SK-N-SH (cell line): ENCODE data around the gene FAM151B. TPM values are rescaled to one million over a fixed set of nuclear protein-coding genes. Genes with fewer than 3 reads are reported as not detected.

Experiments used
- CTCF ChIA-PET: fragments of 300-600, 350-600 bp; formaldehyde crosslinking; extraction: SDS; loops from one replicate; lab custom pipeline; 2021; lab: Yijun Ruan, JAX
- POLR2A ChIA-PET: fragments of 350-600 bp; sonication (Branson Sonifier 250); formaldehyde crosslinking; extraction: SDS; loops from one replicate; lab custom pipeline; 2020; ENCODE audit warnings: antibody characterized with exemption, inconsistent platforms; lab: Yijun Ruan, JAX
- DNase-seq: peaks from one replicate; pipeline ENCODE4 v3.0.0; 2012
- H2AFZ ChIP-seq: fragments of 200-600 bp; sonication (generic); 2 replicates; pipeline ENCODE4 v1.8.1; 2016; ENCODE audit warnings: antibody characterized with exemption, mild to moderate bottlenecking, low read depth
- H3F3A ChIP-seq: fragments of 200-600 bp; sonication (generic); replicated peaks from 2 replicates; pipeline ENCODE3; 2016; ENCODE audit warnings: antibody characterized with exemption, mild to moderate bottlenecking; ENCODE audit not compliant: insufficient read depth
- H3K27ac ChIP-seq, 2 experiments: fragments of 200-500 bp in 1 of 2; fragments of 200-600 bp in 1 of 2; sonication (Bioruptor generic) in 1 of 2; sonication (generic), shearing (Covaris generic) in 1 of 2; 2 replicates each; pipeline versions ENCODE4 v1.5.1 to v1.6.1; 2014 to 2016; ENCODE audit warnings: low read depth in 2 of 2, inconsistent platforms in 1 of 2, low read length in 1 of 2, mild to moderate bottlenecking in 1 of 2, mixed read lengths in 1 of 2
- H3K27me3 ChIP-seq: fragments of 200-600 bp; sonication (generic), shearing (Covaris generic); 2 replicates; pipeline ENCODE4 v1.6.1; 2016; ENCODE audit warnings: mixed run types; ENCODE audit not compliant: insufficient read depth
- H3K36me3 ChIP-seq, 2 experiments: fragments of 200-500 bp in 1 of 2; fragments of 200-600 bp in 1 of 2; sonication (Bioruptor generic) in 1 of 2; sonication (generic) in 1 of 2; replicated peaks in 1 of 2; 2 replicates each; pipeline versions ENCODE3 to v1.5.1; 2014 to 2016; ENCODE audit warnings: low read length in 1 of 2, mild to moderate bottlenecking in 1 of 2; ENCODE audit not compliant: insufficient read depth in 2 of 2, control insufficient read depth in 1 of 2
- H3K4me1 ChIP-seq, 2 experiments: fragments of 200-500 bp in 1 of 2; fragments of 200-600 bp in 1 of 2; sonication (Bioruptor generic) in 1 of 2; sonication (generic), shearing (Covaris generic) in 1 of 2; 2 replicates each; pipeline versions ENCODE4 v1.5.1 to v1.6.1; 2014 to 2016; ENCODE audit warnings: low read depth in 1 of 2, low read length in 1 of 2, mixed run types in 1 of 2; ENCODE audit not compliant: insufficient read depth in 2 of 2, control insufficient read depth in 1 of 2
- H3K4me2 ChIP-seq: fragments of 200-600 bp; sonication (generic), shearing (Covaris generic); 2 replicates; pipeline ENCODE4 v1.6.1; 2017; ENCODE audit warnings: mixed run types
- H3K4me3 ChIP-seq, 2 experiments: fragments of 200-500 bp in 1 of 2; fragments of 200-600 bp in 1 of 2; sonication (Bioruptor generic) in 1 of 2; sonication (generic), shearing (Covaris generic) in 1 of 2; 2 replicates each; pipeline versions ENCODE4 v1.5.1 to v1.8.1; 2014 to 2016; ENCODE audit warnings: low read depth in 2 of 2, inconsistent platforms in 1 of 2, low read length in 1 of 2, mild to moderate bottlenecking in 1 of 2, mixed read lengths in 1 of 2, moderate library complexity in 1 of 2
- H3K79me2 ChIP-seq: fragments of 200-600 bp; sonication (generic); 2 replicates; pipeline ENCODE4 v1.8.1; 2017; ENCODE audit warnings: mild to moderate bottlenecking; ENCODE audit not compliant: insufficient read depth
- H3K9ac ChIP-seq: fragments of 200-600 bp; sonication (generic); 2 replicates; pipeline ENCODE4 v1.6.1; 2017; ENCODE audit warnings: mixed run types
- H3K9me2 ChIP-seq: fragments of 200-600 bp; sonication (generic); 2 replicates; pipeline ENCODE4 v1.6.1; 2017; ENCODE audit warnings: mixed run types
- H3K9me3 ChIP-seq: fragments of 200-600 bp; sonication (generic); 2 replicates; pipeline ENCODE4 v1.6.1; 2017; ENCODE audit warnings: mixed run types, mild to moderate bottlenecking, moderate library complexity
- H4K20me1 ChIP-seq: fragments of 200-600 bp; sonication (generic); 2 replicates; pipeline ENCODE4 v1.6.1; 2017; ENCODE audit warnings: mild to moderate bottlenecking, mixed run types; ENCODE audit not compliant: insufficient read depth
- EZH2phosphoT487 ChIP-seq: fragments of 200-600 bp; sonication (generic); IDR thresholded peaks from 2 replicates; pipeline ENCODE4 v1.6.1; 2017; ENCODE audit warnings: low read depth, mixed run types, mild to moderate bottlenecking, antibody characterized with exemption, moderate library complexity, borderline replicate concordance
- FOSL2 ChIP-seq: IDR thresholded peaks from 2 replicates; pipeline ENCODE4 v1.4.0; 2012; ENCODE audit warnings: low read depth, mild to moderate bottlenecking, moderate library complexity, borderline replicate concordance
- FOXJ3 ChIP-seq: sonication (generic); formaldehyde crosslinking; IDR thresholded peaks from 2 replicates; pipeline ENCODE4 v1.5.1; 2020; ENCODE audit warnings: mild to moderate bottlenecking, missing genetic modification reagents
- GATA2 ChIP-seq: sonication (generic); formaldehyde crosslinking; IDR thresholded peaks from 2 replicates; pipeline ENCODE4 v1.5.0; 2020; ENCODE audit warnings: mild to moderate bottlenecking, missing genetic modification reagents
- NFIC ChIP-seq: IDR thresholded peaks from 2 replicates; pipeline ENCODE4 v1.4.0; 2012; ENCODE audit warnings: borderline replicate concordance
- NRF1 ChIP-seq: IDR thresholded peaks from 2 replicates; pipeline ENCODE4 v1.6.1; 2012; ENCODE audit warnings: low read depth, mild to moderate bottlenecking, low read length
- POLR2AphosphoS5 ChIP-seq: IDR thresholded peaks from 2 replicates; pipeline ENCODE4 v1.6.1; 2012; ENCODE audit warnings: low read depth, low read length
- RCOR1 ChIP-seq: fragments of 150-350 bp; IDR thresholded peaks from 2 replicates; pipeline ENCODE4 v1.6.1; 2017; ENCODE audit warnings: antibody characterized with exemption, low read length
- RXRA ChIP-seq: IDR thresholded peaks from 2 replicates; pipeline ENCODE4 v1.4.0; 2012; ENCODE audit warnings: low read depth, mild to moderate bottlenecking, borderline replicate concordance
- SIN3A ChIP-seq: IDR thresholded peaks from 2 replicates; pipeline ENCODE4 v1.6.1; 2012; ENCODE audit warnings: low read depth, mild to moderate bottlenecking, low read length, moderate library complexity, borderline replicate concordance
- TAF1 ChIP-seq: IDR thresholded peaks from 2 replicates; pipeline ENCODE4 v1.6.1; 2012; ENCODE audit warnings: low read depth, mild to moderate bottlenecking, low read length, moderate library complexity, borderline replicate concordance
- TCF12 ChIP-seq: IDR thresholded peaks from 2 replicates; pipeline ENCODE4 v1.4.0; 2012
- TEAD4 ChIP-seq: IDR thresholded peaks from 2 replicates; pipeline ENCODE4 v1.4.0; 2012; ENCODE audit warnings: mild to moderate bottlenecking, borderline replicate concordance; ENCODE audit not compliant: insufficient read depth
- WGBS: methylation state at CpG from one replicate; pipeline ENCODE4 v1.1.6; 2017; ENCODE audit warnings: low lambda C conversion rate; 5-methylcytosine and 5-hydroxymethylcytosine counted together
- polyA plus RNA-seq, 3 experiments: library from polyadenylated mRNA; depleted of rRNA; stranded (reverse); fragments of >200 nt; gene quantifications; 2 replicates each; pipeline ENCODE4 v1.2.3, GENCODE V29; 2012
- TF ChIP-seq, protein P1 (sequence below): IDR thresholded peaks from 2 replicates; pipeline ENCODE4 v1.4.0; 2012; ENCODE audit warnings: low read depth
- TF ChIP-seq, protein P2 (sequence below): IDR thresholded peaks from 2 replicates; pipeline ENCODE4; 2012
- TF ChIP-seq, protein P3 (sequence below): fragments of 200-600 bp; sonication (generic); IDR thresholded peaks from 2 replicates; pipeline ENCODE4 v1.6.1; 2017; ENCODE audit warnings: antibody characterized with exemption, mild to moderate bottlenecking, moderate library complexity
- TF ChIP-seq, protein P4 (sequence below): IDR thresholded peaks from 2 replicates; pipeline ENCODE4 v1.4.0; 2012; ENCODE audit warnings: low read depth, borderline replicate concordance

FAM151B gene
- polyA plus RNA-seq, 1 of the 3 experiments (the other 2 are of a cell fraction): 1.2 TPM

DNA sequence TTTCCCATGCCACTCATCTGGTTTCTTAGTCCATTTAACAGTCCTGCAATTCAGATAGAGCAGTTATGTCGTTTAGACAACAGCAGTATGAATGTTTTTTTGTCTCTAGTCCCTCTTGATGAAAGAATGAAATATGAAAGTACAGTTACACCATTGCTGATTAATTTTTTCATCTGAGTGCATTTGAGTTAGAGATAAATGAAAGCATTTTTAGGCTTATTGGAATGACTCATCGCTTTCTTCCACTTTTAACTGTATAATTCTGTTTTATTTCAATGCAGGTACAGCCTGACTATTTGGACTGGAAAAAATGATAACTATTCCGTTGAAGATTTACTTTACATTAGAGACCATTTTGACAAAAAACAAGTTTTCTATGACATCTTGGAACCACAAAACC, 53.5 kb downstream of the FAM151B start:
- CTCF ChIA-PET: no interaction called here
- Histone ChIP-seq H3K9me3 (no peaks in the 10 kb centered on the region), H3K27me3 (no peaks in the 10 kb centered on the region), H3K79me2 (no peaks in the 10 kb centered on the region), H3K4me1 (no peaks in the 10 kb centered on the region; a peak in 2 of 4 replicates), H3K4me3 (no peak overlapping the region; a peak in 1 of 4 replicates), H3K9me2 (no peaks in the 10 kb centered on the region), H3K4me2 (no peak overlapping the region), H2AFZ (no peak overlapping the region), H3K36me3 (no peaks in the 10 kb centered on the region), H3F3A (no peaks in the 10 kb centered on the region), H3K9ac (no peak overlapping the region), H3K27ac (peak overlapping the region in 1 of 2 experiments; percentile 56; a peak in 1 of 4 replicates), H4K20me1 (no peaks in the 10 kb centered on the region)
- POLR2A ChIA-PET: no interaction called here
- no peak for DNase-seq
- 38% methylated on average over 3 of the region's 3 CpGs for WGBS
- TF ChIP-seq FOSL2: no peak; the same call in 1 of the 2 replicates
- TF ChIP-seq TCF12: peak; percentile 26; the same call in 1 of the 2 replicates

DNA sequence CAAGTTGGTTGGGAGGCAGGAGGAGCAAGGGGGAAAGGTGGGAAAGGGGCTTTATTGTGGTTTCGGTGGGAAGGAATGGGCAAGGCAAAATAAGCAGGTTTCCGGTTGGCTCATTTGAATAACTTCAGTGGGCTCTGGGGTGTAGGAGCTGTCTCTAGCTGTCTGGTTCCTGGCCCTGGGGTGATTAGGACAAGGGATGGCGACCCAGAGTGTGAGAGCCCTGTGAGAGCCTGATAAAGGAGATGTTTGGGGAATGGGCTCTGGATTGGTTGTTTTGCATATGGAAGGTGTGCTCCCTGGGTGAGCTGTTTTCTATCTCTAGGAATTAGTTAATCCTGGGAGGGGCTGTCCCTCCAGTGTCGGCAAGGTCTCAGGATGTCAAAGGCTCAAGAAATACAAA, 66.7 kb downstream of the FAM151B start:
- Histone ChIP-seq H3K36me3 (no peaks in the 10 kb centered on the region), H3K79me2 (no peaks in the 10 kb centered on the region), H3K9me3 (no peaks in the 10 kb centered on the region), H3K27me3 (no peaks in the 10 kb centered on the region; the same call in 1 of the 2 replicates), H3K27ac (no peak overlapping the region), H3K9ac (no peak overlapping the region), H3K4me1 (no peaks in the 10 kb centered on the region), H4K20me1 (no peaks in the 10 kb centered on the region), H3K4me2 (no peak overlapping the region), H3K9me2 (no peaks in the 10 kb centered on the region), H2AFZ (no peak overlapping the region), H3F3A (no peaks in the 10 kb centered on the region), H3K4me3 (no peak overlapping the region)
- TF ChIP-seq, protein P1, sequence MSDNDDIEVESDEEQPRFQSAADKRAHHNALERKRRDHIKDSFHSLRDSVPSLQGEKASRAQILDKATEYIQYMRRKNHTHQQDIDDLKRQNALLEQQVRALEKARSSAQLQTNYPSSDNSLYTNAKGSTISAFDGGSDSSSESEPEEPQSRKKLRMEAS: no peak
- TF ChIP-seq RCOR1: no peak
- no peak for TF ChIP-seq FOSL2
- 61% methylated on average over 4 of the region's 4 CpGs for WGBS
- ChIA-PET CTCF (no interaction called here), POLR2A (no interaction called here)
- DNase-seq: no peak

DNA sequence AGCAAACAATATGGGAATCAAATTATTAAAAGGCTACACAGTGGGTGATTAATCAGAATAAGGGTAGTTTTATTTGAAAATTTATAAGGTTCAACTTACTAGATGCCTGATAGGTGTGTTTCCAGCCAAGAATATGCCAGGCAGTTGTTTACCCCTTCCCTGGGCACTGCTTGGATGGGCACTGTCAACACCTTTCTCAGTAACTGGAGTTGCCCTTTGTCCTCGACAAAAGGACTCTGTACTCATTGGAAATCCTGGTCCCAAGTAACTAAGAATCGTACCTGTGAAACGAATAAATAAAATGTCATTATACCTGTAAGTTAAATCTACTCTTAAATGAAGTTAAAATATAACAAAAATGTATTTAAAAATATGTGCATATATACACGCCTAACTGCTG, 67.2 kb downstream of the FAM151B start:
- no peaks in the 10 kb centered on the region; the same call in 1 of the 2 replicates for H3K27me3 ChIP-seq
- TF ChIP-seq FOSL2: no peak
- TF ChIP-seq RXRA: no peak
- TF ChIP-seq POLR2AphosphoS5: no peak
- TF ChIP-seq GATA2 (CRISPR knock-in tag): no peak
- no peak for TF ChIP-seq TCF12
- TF ChIP-seq FOXJ3 (CRISPR knock-in tag): no peak
- TF ChIP-seq, protein P2, sequence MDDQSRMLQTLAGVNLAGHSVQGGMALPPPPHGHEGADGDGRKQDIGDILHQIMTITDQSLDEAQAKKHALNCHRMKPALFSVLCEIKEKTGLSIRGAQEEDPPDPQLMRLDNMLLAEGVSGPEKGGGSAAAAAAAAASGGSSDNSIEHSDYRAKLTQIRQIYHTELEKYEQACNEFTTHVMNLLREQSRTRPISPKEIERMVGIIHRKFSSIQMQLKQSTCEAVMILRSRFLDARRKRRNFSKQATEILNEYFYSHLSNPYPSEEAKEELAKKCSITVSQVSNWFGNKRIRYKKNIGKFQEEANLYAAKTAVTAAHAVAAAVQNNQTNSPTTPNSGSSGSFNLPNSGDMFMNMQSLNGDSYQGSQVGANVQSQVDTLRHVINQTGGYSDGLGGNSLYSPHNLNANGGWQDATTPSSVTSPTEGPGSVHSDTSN: no peak
- no peak for TF ChIP-seq SIN3A
- TF ChIP-seq NRF1: no peak
- TF ChIP-seq, protein P3, sequence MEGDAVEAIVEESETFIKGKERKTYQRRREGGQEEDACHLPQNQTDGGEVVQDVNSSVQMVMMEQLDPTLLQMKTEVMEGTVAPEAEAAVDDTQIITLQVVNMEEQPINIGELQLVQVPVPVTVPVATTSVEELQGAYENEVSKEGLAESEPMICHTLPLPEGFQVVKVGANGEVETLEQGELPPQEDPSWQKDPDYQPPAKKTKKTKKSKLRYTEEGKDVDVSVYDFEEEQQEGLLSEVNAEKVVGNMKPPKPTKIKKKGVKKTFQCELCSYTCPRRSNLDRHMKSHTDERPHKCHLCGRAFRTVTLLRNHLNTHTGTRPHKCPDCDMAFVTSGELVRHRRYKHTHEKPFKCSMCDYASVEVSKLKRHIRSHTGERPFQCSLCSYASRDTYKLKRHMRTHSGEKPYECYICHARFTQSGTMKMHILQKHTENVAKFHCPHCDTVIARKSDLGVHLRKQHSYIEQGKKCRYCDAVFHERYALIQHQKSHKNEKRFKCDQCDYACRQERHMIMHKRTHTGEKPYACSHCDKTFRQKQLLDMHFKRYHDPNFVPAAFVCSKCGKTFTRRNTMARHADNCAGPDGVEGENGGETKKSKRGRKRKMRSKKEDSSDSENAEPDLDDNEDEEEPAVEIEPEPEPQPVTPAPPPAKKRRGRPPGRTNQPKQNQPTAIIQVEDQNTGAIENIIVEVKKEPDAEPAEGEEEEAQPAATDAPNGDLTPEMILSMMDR: no peak
- TF ChIP-seq NFIC: no peak
- no peak for TF ChIP-seq TAF1
- no peak for TF ChIP-seq EZH2phosphoT487
- TF ChIP-seq, protein P4, sequence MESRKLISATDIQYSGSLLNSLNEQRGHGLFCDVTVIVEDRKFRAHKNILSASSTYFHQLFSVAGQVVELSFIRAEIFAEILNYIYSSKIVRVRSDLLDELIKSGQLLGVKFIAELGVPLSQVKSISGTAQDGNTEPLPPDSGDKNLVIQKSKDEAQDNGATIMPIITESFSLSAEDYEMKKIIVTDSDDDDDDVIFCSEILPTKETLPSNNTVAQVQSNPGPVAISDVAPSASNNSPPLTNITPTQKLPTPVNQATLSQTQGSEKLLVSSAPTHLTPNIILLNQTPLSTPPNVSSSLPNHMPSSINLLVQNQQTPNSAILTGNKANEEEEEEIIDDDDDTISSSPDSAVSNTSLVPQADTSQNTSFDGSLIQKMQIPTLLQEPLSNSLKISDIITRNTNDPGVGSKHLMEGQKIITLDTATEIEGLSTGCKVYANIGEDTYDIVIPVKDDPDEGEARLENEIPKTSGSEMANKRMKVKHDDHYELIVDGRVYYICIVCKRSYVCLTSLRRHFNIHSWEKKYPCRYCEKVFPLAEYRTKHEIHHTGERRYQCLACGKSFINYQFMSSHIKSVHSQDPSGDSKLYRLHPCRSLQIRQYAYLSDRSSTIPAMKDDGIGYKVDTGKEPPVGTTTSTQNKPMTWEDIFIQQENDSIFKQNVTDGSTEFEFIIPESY: no peak
- no peak for TF ChIP-seq RCOR1
- no peak for TF ChIP-seq TEAD4
- no peak overlapping the region for H3K9ac ChIP-seq
- H3K9me2 ChIP-seq: no peaks in the 10 kb centered on the region
- CTCF ChIA-PET: no interaction called here
- no peak for DNase-seq
- 55% methylated on average over 4 of the region's 4 CpGs for WGBS
- H3K9me3 ChIP-seq: no peaks in the 10 kb centered on the region
- POLR2A ChIA-PET: no interaction called here
- no peaks in the 10 kb centered on the region for H3K36me3 ChIP-seq
- H3K4me1 ChIP-seq: no peaks in the 10 kb centered on the region
- no peak overlapping the region for H3K4me2 ChIP-seq
- no peaks in the 10 kb centered on the region for H3K79me2 ChIP-seq
- H3K27ac ChIP-seq: no peak overlapping the region
- H3K4me3 ChIP-seq: no peak overlapping the region
- no peaks in the 10 kb centered on the region for H4K20me1 ChIP-seq
- H2AFZ ChIP-seq: no peak overlapping the region
- no peaks in the 10 kb centered on the region for H3F3A ChIP-seq
